Measurements from ENCODE around the gene INS. TPM values are rescaled to one million over a fixed set of nuclear protein-coding genes. Genes with fewer than 3 reads are reported as not detected.
"Not testable (repeated sequence)": the region's sequence is repeated elsewhere in the genome, so short reads cannot be mapped to it uniquely, and the experiment has no call there.

INS gene
- total RNA-seq, 6 donors from 2014 or later, result 0.67 TPM; not detected in 5

DNA sequence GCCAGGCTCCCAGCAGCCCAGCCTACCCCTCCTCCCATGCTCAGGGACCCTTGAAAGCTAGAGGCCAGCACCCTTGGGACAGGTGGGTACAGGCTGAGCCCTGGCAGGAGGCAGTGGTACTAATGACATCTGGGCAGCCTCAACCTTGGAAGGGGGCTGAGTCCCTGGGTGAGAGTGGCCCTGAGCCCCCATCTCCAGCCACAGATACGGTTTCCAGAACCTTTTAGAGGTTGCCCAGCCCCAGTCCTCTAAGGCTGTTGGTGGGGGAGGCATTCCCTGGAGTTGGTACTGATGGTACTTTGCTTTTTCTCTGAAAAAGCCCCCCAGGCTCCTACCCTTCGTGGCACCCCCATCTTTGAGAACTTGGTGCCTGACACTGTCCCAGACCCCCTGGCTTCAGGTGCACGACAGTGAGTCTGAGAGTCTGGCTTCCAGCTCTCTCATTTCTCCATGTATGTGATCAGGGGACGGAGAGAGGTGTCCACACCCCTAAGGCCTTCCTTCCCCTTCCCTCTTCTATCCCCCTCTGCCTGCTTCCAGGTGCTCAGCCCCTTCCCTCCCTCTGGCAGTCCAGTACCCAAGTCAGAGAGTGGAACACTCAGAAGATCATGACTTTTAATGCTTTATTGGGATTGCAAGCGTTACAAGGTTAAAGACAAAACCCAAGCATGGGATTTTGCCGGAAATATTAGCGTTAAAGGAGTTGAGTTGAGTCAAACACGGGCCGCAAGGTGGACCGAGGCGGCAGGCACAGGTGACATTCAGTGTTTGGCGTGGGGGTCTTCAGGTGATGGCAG lies 32.3 kb downstream of the INS start:
- 85 to 86% methylated on average over 11 to 12 of the region's 12 CpGs for WGBS, 2 donors

DNA sequence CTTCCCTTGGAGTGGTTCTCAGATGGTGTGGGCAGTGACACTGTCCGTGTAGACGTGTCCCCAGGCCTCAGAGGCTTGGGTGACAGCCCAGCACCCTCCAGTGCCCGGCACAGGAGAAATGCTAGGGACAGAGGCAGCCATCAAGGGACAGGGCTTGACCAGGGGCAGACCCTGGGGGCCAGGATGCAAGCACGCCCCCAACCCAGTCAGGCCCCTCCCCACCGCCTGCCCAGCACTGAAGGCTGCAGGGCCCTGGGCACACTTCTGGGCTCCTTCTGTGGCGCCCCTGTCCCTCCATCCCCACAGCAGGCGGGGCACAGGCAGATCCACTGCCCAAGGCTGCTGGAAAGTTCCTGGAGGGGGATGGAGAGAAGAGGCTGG lies 32.9 kb downstream of the INS start:
- DNase-seq (peak in 1 of 2 donors; percentile 66), ATAC-seq (ENCODE audit: low FRiP score in 2 of 2) (no peak)
- H3K4me1 ChIP-seq, result no peaks in the 10 kb centered on the region
- H3K27me3 ChIP-seq, result peaks cover 0 to 5% (median 0%) of the 10 kb centered on the region in 4 donors
- H3K9me3 ChIP-seq, result no peaks in the 10 kb centered on the region
- TF ChIP-seq EP300 (IDR thresholded peaks at IDR 0.05), result no peak
- no peak for TF ChIP-seq POLR2AphosphoS5 (IDR thresholded peaks at IDR 0.05)
- TF ChIP-seq, protein P1, sequence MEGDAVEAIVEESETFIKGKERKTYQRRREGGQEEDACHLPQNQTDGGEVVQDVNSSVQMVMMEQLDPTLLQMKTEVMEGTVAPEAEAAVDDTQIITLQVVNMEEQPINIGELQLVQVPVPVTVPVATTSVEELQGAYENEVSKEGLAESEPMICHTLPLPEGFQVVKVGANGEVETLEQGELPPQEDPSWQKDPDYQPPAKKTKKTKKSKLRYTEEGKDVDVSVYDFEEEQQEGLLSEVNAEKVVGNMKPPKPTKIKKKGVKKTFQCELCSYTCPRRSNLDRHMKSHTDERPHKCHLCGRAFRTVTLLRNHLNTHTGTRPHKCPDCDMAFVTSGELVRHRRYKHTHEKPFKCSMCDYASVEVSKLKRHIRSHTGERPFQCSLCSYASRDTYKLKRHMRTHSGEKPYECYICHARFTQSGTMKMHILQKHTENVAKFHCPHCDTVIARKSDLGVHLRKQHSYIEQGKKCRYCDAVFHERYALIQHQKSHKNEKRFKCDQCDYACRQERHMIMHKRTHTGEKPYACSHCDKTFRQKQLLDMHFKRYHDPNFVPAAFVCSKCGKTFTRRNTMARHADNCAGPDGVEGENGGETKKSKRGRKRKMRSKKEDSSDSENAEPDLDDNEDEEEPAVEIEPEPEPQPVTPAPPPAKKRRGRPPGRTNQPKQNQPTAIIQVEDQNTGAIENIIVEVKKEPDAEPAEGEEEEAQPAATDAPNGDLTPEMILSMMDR (IDR thresholded peaks at IDR 0.05), result no peak
- H3K36me3 ChIP-seq, result no peaks in the 10 kb centered on the region
- no peak overlapping the region for H3K27ac ChIP-seq
- 85 to 94% methylated on average over 6 to 7 of the region's 7 CpGs for WGBS, 2 donors
- no peak overlapping the region for H3K4me3 ChIP-seq

More for the DNA sequence above, 32.3 kb downstream of the INS start:
- H3K9me3 ChIP-seq, result no peaks in the 10 kb centered on the region
- TF ChIP-seq, protein P1 (IDR thresholded peaks at IDR 0.05), result no peak
- TF ChIP-seq EP300 (IDR thresholded peaks at IDR 0.05), result no peak
- no peak for TF ChIP-seq POLR2A (IDR thresholded peaks at IDR 0.05)
- TF ChIP-seq POLR2AphosphoS5 (IDR thresholded peaks at IDR 0.05), result no peak
- no peak overlapping the region for H3K4me3 ChIP-seq
- DNase-seq, result no peak
- H3K27me3 ChIP-seq, result peaks cover 0 to 5% (median 0%) of the 10 kb centered on the region in 4 donors
- no peaks in the 10 kb centered on the region for H3K4me1 ChIP-seq
- no peaks in the 10 kb centered on the region for H3K36me3 ChIP-seq
- no peak for ATAC-seq (ENCODE audit: low FRiP score in 2 of 2)
- H3K27ac ChIP-seq, result no peak overlapping the region

DNA sequence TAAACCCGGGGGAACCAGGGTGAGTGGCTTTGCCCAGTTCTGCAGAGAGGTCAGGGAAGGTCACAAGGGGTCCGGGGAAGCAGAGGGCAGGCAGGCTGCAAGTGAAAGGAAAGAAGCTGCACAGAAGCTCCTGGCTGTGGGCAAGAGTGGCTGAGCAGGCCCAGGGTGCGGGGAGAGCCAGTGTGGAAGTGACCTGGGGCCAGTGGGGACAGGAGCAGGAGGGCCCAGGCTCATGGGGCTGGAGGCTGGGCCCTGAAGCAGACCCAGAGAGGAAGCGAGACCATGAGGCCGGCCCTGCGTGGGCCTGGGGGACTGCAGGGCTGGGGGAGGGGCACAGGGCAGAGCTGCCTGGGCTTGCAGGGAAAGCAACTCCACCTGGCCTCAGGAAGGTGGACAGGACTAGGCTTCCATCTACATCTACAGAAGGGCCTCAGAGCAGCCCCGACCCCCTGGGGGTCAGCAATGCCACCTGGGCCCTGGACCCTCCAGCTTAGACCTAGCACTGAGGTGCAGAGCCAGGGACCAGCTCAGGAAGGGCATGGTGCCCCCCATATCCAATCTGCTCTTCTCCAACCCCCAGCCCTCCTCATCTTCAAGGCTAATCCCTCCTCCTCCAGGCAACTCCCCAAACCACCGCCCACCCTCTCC lies 33.4 kb downstream of the INS start:
- H3K27ac ChIP-seq, result no peak overlapping the region
- ATAC-seq (ENCODE audit: low FRiP score in 2 of 2) (no peak), DNase-seq (peak in 1 of 2 donors; percentile 57)
- peaks cover 0 to 2% (median 0%) of the 10 kb centered on the region in 4 donors for H3K27me3 ChIP-seq
- H3K9me3 ChIP-seq, result no peaks in the 10 kb centered on the region
- H3K4me3 ChIP-seq, result no peak overlapping the region
- no peaks in the 10 kb centered on the region for H3K36me3 ChIP-seq
- H3K4me1 ChIP-seq, result no peaks in the 10 kb centered on the region
- 84 to 86% methylated on average over 7 to 8 of the region's 8 CpGs for WGBS, 2 donors
- TF ChIP-seq POLR2AphosphoS5 (IDR thresholded peaks at IDR 0.05) (no peak), EP300 (IDR thresholded peaks at IDR 0.05) (no peak), POLR2A (IDR thresholded peaks at IDR 0.05) (no peak)
- TF ChIP-seq, protein P1 (IDR thresholded peaks at IDR 0.05), result no peak

DNA sequence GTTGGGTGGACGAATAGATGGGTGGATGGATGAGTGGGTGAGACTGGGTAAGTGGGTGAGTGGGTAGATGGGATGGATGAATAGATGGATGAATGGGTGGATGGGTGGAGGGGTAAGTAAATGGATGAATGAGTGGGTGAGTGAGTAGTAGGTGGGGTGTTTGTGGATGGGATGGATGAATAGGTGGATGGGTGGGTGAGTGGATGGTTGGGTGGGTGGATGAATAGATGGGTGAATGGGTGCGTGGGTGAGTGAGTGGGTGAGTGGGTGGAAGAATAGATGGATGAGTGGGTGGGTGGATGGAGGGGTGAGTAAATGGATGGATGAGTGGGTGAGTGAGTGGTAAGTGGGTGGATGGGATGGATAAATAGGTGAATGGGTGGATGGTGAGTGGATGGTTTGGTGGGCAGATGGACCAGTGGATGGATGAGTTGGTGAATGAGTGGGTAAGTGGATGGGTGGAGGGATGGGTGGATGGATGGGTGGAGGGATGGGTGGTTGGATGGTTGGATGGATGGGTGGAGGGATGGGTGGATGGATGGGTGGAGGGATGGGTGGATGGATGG lies 34.4 kb downstream of the INS start:
- H3K36me3 ChIP-seq, result no peaks in the 10 kb centered on the region
- no peaks in the 10 kb centered on the region for H3K9me3 ChIP-seq
- ATAC-seq (ENCODE audit: low FRiP score in 2 of 2) (no peak), DNase-seq (no peak)
- no peak overlapping the region for H3K27ac ChIP-seq
- TF ChIP-seq EP300 (IDR thresholded peaks at IDR 0.05) (no peak), POLR2A (IDR thresholded peaks at IDR 0.05) (no peak), POLR2AphosphoS5 (IDR thresholded peaks at IDR 0.05) (no peak)
- TF ChIP-seq, protein P1 (IDR thresholded peaks at IDR 0.05), result no peak
- 75 to 93% methylated on average over 2 of the region's 2 CpGs for WGBS, 2 donors
- no peak overlapping the region for H3K4me3 ChIP-seq
- peaks cover 0 to 6% (median 3%) of the 10 kb centered on the region in 4 donors for H3K27me3 ChIP-seq
- H3K4me1 ChIP-seq, result peaks cover 0 to 5% (median 0%) of the 10 kb centered on the region in 4 donors

DNA sequence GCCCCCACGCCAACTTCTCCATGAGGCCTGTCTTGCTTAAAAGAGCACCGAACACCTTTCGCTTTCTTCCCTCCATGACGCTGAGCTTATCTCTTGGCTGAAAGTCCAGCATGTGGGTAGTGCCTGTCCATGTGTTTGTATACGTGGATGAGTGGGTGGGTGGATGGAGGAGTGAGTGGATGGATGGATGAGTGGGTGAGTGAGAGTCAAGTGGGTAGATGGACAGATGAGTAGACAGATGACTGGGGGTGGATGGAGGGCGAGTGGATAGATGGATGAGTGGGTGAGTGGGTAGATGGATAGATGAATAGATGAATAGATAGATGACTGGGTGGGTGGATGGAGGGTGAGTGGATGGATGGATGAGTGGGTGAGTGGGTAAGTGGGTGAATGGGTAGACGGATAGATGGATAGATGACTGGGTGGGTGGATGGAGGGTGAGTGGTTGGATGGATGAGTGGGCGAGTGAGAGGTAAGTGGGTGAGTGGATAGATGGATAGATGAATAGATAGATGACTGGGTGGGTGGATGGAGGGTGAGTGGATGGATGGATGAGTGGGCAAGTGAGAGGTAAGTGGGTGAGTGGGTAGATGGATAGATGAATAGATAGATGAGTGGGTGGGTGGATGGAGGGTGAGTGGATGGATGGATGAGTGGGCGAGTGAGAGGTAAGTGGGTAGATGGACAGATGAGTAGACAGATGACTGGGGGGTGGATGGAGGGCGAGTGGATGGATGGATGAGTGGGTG lies 36.1 kb downstream of the INS start:
- H3K27ac ChIP-seq; H3K36me3 ChIP-seq; ATAC-seq (ENCODE audit: low FRiP score in 2 of 2); H3K9me3 ChIP-seq; H3K4me3 ChIP-seq; DNase-seq; H3K27me3 ChIP-seq; H3K4me1 ChIP-seq: not testable (repeated sequence)
- WGBS, 2 donors, result 83 to 84% methylated on average over 9 to 10 of the region's 10 CpGs

All from upper lobe of left lung (tissue), 6 donors.